DOHH2 (cell line): ENCODE data around the gene IGBP1.

Experiments
- H3F3A ChIP-seq: fragments of 200-600 bp; sonication (generic), shearing (Covaris generic); 2 replicates; pipeline ENCODE4 v1.6.0; 2016; ENCODE audit warnings: antibody characterized with exemption, mild to moderate bottlenecking; ENCODE audit not compliant: control insufficient read depth, insufficient read depth
- H3K27ac ChIP-seq: fragments of 200-600 bp; sonication (generic); 2 replicates; pipeline ENCODE4 v1.5.1; 2014; ENCODE audit warnings: low read depth, mild to moderate bottlenecking, low read length, moderate library complexity
- H3K27me3 ChIP-seq: fragments of 200-600 bp; sonication (generic); 2 replicates; pipeline ENCODE4 v1.6.1; 2014; ENCODE audit warnings: mild to moderate bottlenecking, low read length, mixed read lengths; ENCODE audit not compliant: control insufficient read depth
- H3K36me3 ChIP-seq: fragments of 200-600 bp; sonication (generic); 2 replicates; pipeline ENCODE4 v1.6.1; 2014; ENCODE audit warnings: mild to moderate bottlenecking, low read length, moderate library complexity, mixed read lengths; ENCODE audit not compliant: control insufficient read depth
- H3K4me1 ChIP-seq: fragments of 200-600 bp; sonication (generic); 2 replicates; pipeline ENCODE4 v1.6.1; 2014; ENCODE audit warnings: mild to moderate bottlenecking, low read length, mixed read lengths; ENCODE audit not compliant: control insufficient read depth
- H3K4me2 ChIP-seq: fragments of 200-600 bp; sonication (generic); 2 replicates; pipeline ENCODE4 v1.6.0; 2014; ENCODE audit warnings: mild to moderate bottlenecking, low read length, moderate library complexity
- H3K4me3 ChIP-seq: fragments of 200-600 bp; sonication (generic); 2 replicates; pipeline ENCODE4 v1.5.1; 2014; ENCODE audit warnings: mild to moderate bottlenecking, low read length, mixed read lengths
- H3K79me2 ChIP-seq: fragments of 200-600 bp; sonication (generic); 2 replicates; pipeline ENCODE4 v1.6.1; 2014; ENCODE audit warnings: mild to moderate bottlenecking, low read length, mixed read lengths; ENCODE audit not compliant: control insufficient read depth
- H3K9me2 ChIP-seq: fragments of 200-600 bp; sonication (generic); replicated peaks from 2 replicates; pipeline ENCODE4 v1.6.1; 2014; ENCODE audit warnings: mild to moderate bottlenecking, low read length, mixed read lengths; ENCODE audit not compliant: control insufficient read depth
- H3K9me3 ChIP-seq: fragments of 200-600 bp; sonication (generic); 2 replicates; pipeline ENCODE4 v1.6.1; 2014; ENCODE audit warnings: antibody characterized with exemption, low read length, mixed read lengths; ENCODE audit not compliant: control insufficient read depth, insufficient read depth
- H4K20me1 ChIP-seq: fragments of 200-600 bp; sonication (generic); 2 replicates; pipeline ENCODE4 v1.6.0; 2014; ENCODE audit warnings: low read depth, mild to moderate bottlenecking, antibody characterized with exemption, low read length, moderate library complexity; ENCODE audit not compliant: control insufficient read depth, insufficient read depth
- CTCF ChIP-seq: fragments of 200-600 bp; sonication (generic); IDR thresholded peaks from one replicate; pipeline ENCODE4 v1.5.1; 2014; ENCODE audit warnings: antibody characterized with exemption, mild to moderate bottlenecking, low read depth, low read length; ENCODE audit not compliant: poor library complexity, severe bottlenecking
- EZH2phosphoT487 ChIP-seq: fragments of 200-600 bp; sonication (generic); IDR thresholded peaks from 2 replicates; pipeline ENCODE4 v1.6.1; 2017; ENCODE audit warnings: borderline replicate concordance, mild to moderate bottlenecking, antibody characterized with exemption, low read length, moderate library complexity, mixed read lengths

IGBP1 gene

GRCh38 chrX:70171624-70172023 is 38.4 kb downstream of the IGBP1 start:
- Histone ChIP-seq H3K27me3 (no peaks in the 10 kb centered on the region), H3K27ac (no peak overlapping the region), H3K9me3 (no peaks in the 10 kb centered on the region), H3F3A (no peaks in the 10 kb centered on the region), H3K36me3 (no peaks in the 10 kb centered on the region), H3K4me2 (no peak overlapping the region), H4K20me1 (no peaks in the 10 kb centered on the region), H3K79me2 (no peaks in the 10 kb centered on the region), H3K4me3 (no peak overlapping the region), H3K9me2 (no peaks in the 10 kb centered on the region), H3K4me1 (peaks cover 15% of the 10 kb centered on the region)
- TF ChIP-seq EZH2phosphoT487 (no peak), CTCF (no peak)

GRCh38 chrX:70172221-70172620 is 39.0 kb downstream of the IGBP1 start:
- no peak overlapping the region for H3K4me2 ChIP-seq

GRCh38 chrX:70172964-70173363 is 39.7 kb downstream of the IGBP1 start:
- H3K79me2 ChIP-seq = no peaks in the 10 kb centered on the region
- no peaks in the 10 kb centered on the region for H3K27me3 ChIP-seq
- no peaks in the 10 kb centered on the region for H3K9me3 ChIP-seq
- H3K4me1 ChIP-seq = peaks cover 26% of the 10 kb centered on the region
- TF ChIP-seq EZH2phosphoT487 (no peak), CTCF (no peak)
- no peaks in the 10 kb centered on the region for H4K20me1 ChIP-seq
- H3F3A ChIP-seq = no peaks in the 10 kb centered on the region
- H3K9me2 ChIP-seq = no peaks in the 10 kb centered on the region
- no peak overlapping the region for H3K4me3 ChIP-seq
- H3K4me2 ChIP-seq = no peak overlapping the region
- H3K36me3 ChIP-seq = no peaks in the 10 kb centered on the region
- no peak overlapping the region for H3K27ac ChIP-seq

More at GRCh38 chrX:70172221-70172620, 39.0 kb downstream of the IGBP1 start:
- no peaks in the 10 kb centered on the region for H3K27me3 ChIP-seq
- H3F3A ChIP-seq = no peaks in the 10 kb centered on the region
- H3K4me3 ChIP-seq = no peak overlapping the region
- H3K79me2 ChIP-seq = no peaks in the 10 kb centered on the region
- H3K9me2 ChIP-seq = no peaks in the 10 kb centered on the region
- no peak overlapping the region for H3K27ac ChIP-seq
- H3K9me3 ChIP-seq = no peaks in the 10 kb centered on the region
- peaks cover 21% of the 10 kb centered on the region for H3K4me1 ChIP-seq
- H3K36me3 ChIP-seq = no peaks in the 10 kb centered on the region
- no peaks in the 10 kb centered on the region for H4K20me1 ChIP-seq
- no peak for TF ChIP-seq EZH2phosphoT487

- H3K9me2 ChIP-seq = no peaks in the 10 kb centered on the region
- H3K9me3 ChIP-seq = no peaks in the 10 kb centered on the region
- TF ChIP-seq CTCF = no peak
- no peak for TF ChIP-seq EZH2phosphoT487
- no peak overlapping the region for H3K27ac ChIP-seq
- peaks cover 26% of the 10 kb centered on the region for H3K4me1 ChIP-seq
- no peaks in the 10 kb centered on the region for H3K36me3 ChIP-seq
- H3K79me2 ChIP-seq = no peaks in the 10 kb centered on the region
- H3K4me2 ChIP-seq = no peak overlapping the region
- no peak overlapping the region for H3K4me3 ChIP-seq
- no peaks in the 10 kb centered on the region for H3F3A ChIP-seq
- H4K20me1 ChIP-seq = no peaks in the 10 kb centered on the region
- no peaks in the 10 kb centered on the region for H3K27me3 ChIP-seq
These were observed 41.5 kb downstream of the IGBP1 start for GRCh38 chrX:70174754-70175153.
